ENCODE measurements around the gene SLC19A1. TPM values are rescaled to one million over a fixed set of nuclear protein-coding genes. Genes with fewer than 3 reads are reported as not detected.
A peak's percentile ranks its signal among the peaks of the same experiment; 100 is the strongest.

The SLC19A1 gene
- total and polyA plus RNA-seq, 4 donors, result 8.4 to 28.0 (median 13.0) TPM

GRCh38 chr21:45539796-45540600 lies 2.2 kb downstream of the SLC19A1 start:
- peaks cover 9 to 37% (median 18%) of the 10 kb centered on the region in 4 donors for H3K4me1 ChIP-seq (ENCODE audit: control insufficient read depth in 4 of 4, insufficient read depth in 4 of 4, low read length in 3 of 4)
- no peak overlapping the region for H3K27ac ChIP-seq (ENCODE audit: low read depth in 1 of 2, low read length in 2 of 2)
- WGBS, result 96% methylated on average over 24 of the region's 24 CpGs
- DNase-seq (ENCODE audit: low spot score), result peak; percentile 23
- TF ChIP-seq NR2F2 (IDR thresholded peaks at IDR 0.05), result no peak
- no peak for TF ChIP-seq CTCF (IDR thresholded peaks at IDR 0.05; ENCODE audit: low read depth, low read length, missing input control)
- TF ChIP-seq HNF4A (conservative IDR thresholded peaks at IDR 0.05), result no peak
- TF ChIP-seq RXRA (IDR thresholded peaks at IDR 0.05), result no peak
- TF ChIP-seq MAX (IDR thresholded peaks at IDR 0.05), result no peak
- TF ChIP-seq ATF3 (IDR thresholded peaks at IDR 0.05), result no peak
- TF ChIP-seq SP1 (IDR thresholded peaks at IDR 0.05), result no peak
- no peak for TF ChIP-seq FOXA1 (IDR thresholded peaks at IDR 0.05)
- no peak for TF ChIP-seq EGR1 (IDR thresholded peaks at IDR 0.05; ENCODE audit: low read depth in 2 of 2)
- TF ChIP-seq FOXA2 (IDR thresholded peaks at IDR 0.05), result no peak
- no peak for TF ChIP-seq RAD21 (IDR thresholded peaks at IDR 0.05)
- no peak for TF ChIP-seq ZBTB33 (IDR thresholded peaks at IDR 0.05)
- TF ChIP-seq GABPA (IDR thresholded peaks at IDR 0.05 in 1 of 2, conservative IDR thresholded peaks at IDR 0.05 in 1 of 2), result no peak
- no peak for TF ChIP-seq TAF1 (conservative IDR thresholded peaks at IDR 0.05)
- no peak for TF ChIP-seq HNF4G (IDR thresholded peaks at IDR 0.05)
- TF ChIP-seq YY1 (IDR thresholded peaks at IDR 0.05), result no peak
- TF ChIP-seq JUND (IDR thresholded peaks at IDR 0.05), result no peak
- TF ChIP-seq REST (IDR thresholded peaks at IDR 0.05), result no peak
- no peak overlapping the region for H3K9ac ChIP-seq (ENCODE audit: low read depth in 1 of 2, low read length in 2 of 2)
- H3K27me3 ChIP-seq (ENCODE audit: control insufficient read depth in 4 of 4, insufficient read depth in 4 of 4, low read length in 3 of 4), result no peaks in the 10 kb centered on the region
- H3K4me3 ChIP-seq (ENCODE audit: low read depth in 1 of 3, low read length in 3 of 3), result no peak overlapping the region
- no peaks in the 10 kb centered on the region for H3K9me3 ChIP-seq (ENCODE audit: control insufficient read depth in 4 of 4, low read length in 3 of 4)
- H3K36me3 ChIP-seq (ENCODE audit: control insufficient read depth in 4 of 4, insufficient read depth in 3 of 4, low read depth in 1 of 4, low read length in 3 of 4), result no peaks in the 10 kb centered on the region
